Neural cell (in vitro differentiated cells): ENCODE results near the gene PIM2. TPM values are rescaled to one million over a fixed set of nuclear protein-coding genes. Genes with fewer than 3 reads are reported as not detected.

Source experiments
- H2AFZ ChIP-seq: fragments of 200-600, 300-800 bp; sonication (generic), shearing (Covaris generic); 2 replicates; pipeline ENCODE4 v1.6.0; 2014; ENCODE audit warnings: low read depth, mild to moderate bottlenecking, antibody characterized with exemption, low read length, moderate library complexity
- H3F3A ChIP-seq: fragments of 200-600 bp; shearing (Covaris generic); 2 replicates; pipeline ENCODE4 v1.6.1; 2016; ENCODE audit warnings: mild to moderate bottlenecking, moderate library complexity, mixed read lengths, antibody characterized with exemption, low read length; ENCODE audit not compliant: insufficient read depth, poor library complexity, severe bottlenecking
- H3K27ac ChIP-seq: fragments of 200-600, 300-800 bp; sonication (generic), shearing (Covaris generic); 2 replicates; pipeline ENCODE4 v1.5.1; 2014; ENCODE audit warnings: mild to moderate bottlenecking, low read length, moderate library complexity
- H3K27me3 ChIP-seq: fragments of 300-800, 200-600 bp; sonication (generic), shearing (Covaris generic); 2 replicates; pipeline ENCODE4 v1.6.0; 2014; ENCODE audit warnings: mild to moderate bottlenecking, low read depth, low read length, moderate library complexity; ENCODE audit not compliant: insufficient read depth
- H3K36me3 ChIP-seq: fragments of 300-800, 200-600 bp; sonication (generic), shearing (Covaris generic); 2 replicates; pipeline ENCODE4 v1.5.1; 2014; ENCODE audit warnings: mild to moderate bottlenecking, antibody characterized with exemption, low read length, moderate library complexity; ENCODE audit not compliant: insufficient read depth
- H3K4me2 ChIP-seq: fragments of 300-800, 200-600 bp; sonication (generic), shearing (Covaris generic); 2 replicates; pipeline ENCODE4 v1.6.0; 2014; ENCODE audit warnings: mild to moderate bottlenecking, low read length
- H3K4me3 ChIP-seq: fragments of 300-800, 200-600 bp; sonication (generic), shearing (Covaris generic); 2 replicates; pipeline ENCODE4 v1.5.1; 2014; ENCODE audit warnings: mild to moderate bottlenecking, low read length, moderate library complexity
- H3K79me2 ChIP-seq: fragments of 200-600 bp; shearing (Covaris generic); replicated peaks from 2 replicates; pipeline ENCODE4 v1.6.0; 2014; ENCODE audit warnings: mild to moderate bottlenecking, low read length, moderate library complexity; ENCODE audit not compliant: insufficient read depth
- H3K9ac ChIP-seq: fragments of 300-800, 200-600 bp; sonication (generic), shearing (Covaris generic); 2 replicates; pipeline ENCODE4 v1.6.1; 2016; ENCODE audit warnings: mild to moderate bottlenecking, low read length, mixed read lengths
- H3K9me2 ChIP-seq: fragments of 200-600 bp; shearing (Covaris generic); 2 replicates; pipeline ENCODE4 v1.6.1; 2016; ENCODE audit warnings: mild to moderate bottlenecking, low read length, mixed read lengths; ENCODE audit not compliant: insufficient read depth
- H3K9me3 ChIP-seq: fragments of 200-600, 300-800 bp; sonication (generic), shearing (Covaris generic); 2 replicates; pipeline ENCODE4 v1.6.1; 2016; ENCODE audit warnings: mild to moderate bottlenecking, mixed run types, low read length, moderate library complexity, mixed read lengths
- H4K20me1 ChIP-seq: fragments of 200-600 bp; shearing (Covaris generic); 2 replicates; pipeline ENCODE4 v1.6.1; 2016; ENCODE audit warnings: mild to moderate bottlenecking, mixed run types; ENCODE audit not compliant: insufficient read depth
- EP300 ChIP-seq: fragments of 450-650 bp; conservative IDR thresholded peaks from 2 replicates; pipeline ENCODE4 v1.6.1; 2014; ENCODE audit warnings: antibody characterized with exemption, mild to moderate bottlenecking, moderate library complexity; ENCODE audit not compliant: poor library complexity, severe bottlenecking
- EZH2 ChIP-seq: fragments of 200-600, 300-800 bp; shearing (Covaris generic), sonication (generic); IDR thresholded peaks from 2 replicates; pipeline ENCODE4 v1.6.1; 2014; ENCODE audit warnings: antibody characterized with exemption, low read length, borderline replicate concordance, mild to moderate bottlenecking; ENCODE audit not compliant: insufficient read depth, poor library complexity, severe bottlenecking
- MXI1 ChIP-seq: fragments of 450-650 bp; conservative IDR thresholded peaks from 2 replicates; pipeline ENCODE4 v1.6.1; 2014; ENCODE audit warnings: antibody characterized with exemption, mild to moderate bottlenecking; ENCODE audit not compliant: poor library complexity, severe bottlenecking
- POLR2AphosphoS5 ChIP-seq: IDR thresholded peaks from 2 replicates; pipeline ENCODE4 v1.6.1; 2012
- RAD21 ChIP-seq: fragments of 450-650 bp; conservative IDR thresholded peaks from 2 replicates; pipeline ENCODE4 v1.6.1; 2014; ENCODE audit warnings: antibody characterized with exemption, mild to moderate bottlenecking, moderate library complexity
- SMC3 ChIP-seq: fragments of 450-650 bp; conservative IDR thresholded peaks from 2 replicates; pipeline ENCODE4 v1.6.1; 2014; ENCODE audit warnings: antibody characterized with exemption, mild to moderate bottlenecking, moderate library complexity; ENCODE audit not compliant: poor library complexity
- TAF1 ChIP-seq: IDR thresholded peaks from 2 replicates; pipeline ENCODE4 v1.6.1; 2012; ENCODE audit warnings: low read depth
- polyA minus RNA-seq: library from RNA; depleted of rRNA, polyadenylated mRNA; stranded (reverse); fragments of >200 nt; gene quantifications from 2 replicates; pipeline ENCODE4 v1.2.3, GENCODE V29; 2014
- polyA plus RNA-seq: library from polyadenylated mRNA; depleted of rRNA; stranded (reverse); fragments of >200 nt; gene quantifications from 2 replicates; pipeline ENCODE4 v1.2.3, GENCODE V29; 2014
- TF ChIP-seq, protein P1 (sequence below): fragments of 450-650 bp; IDR thresholded peaks from 2 replicates; pipeline ENCODE4 v1.5.1; 2014; ENCODE audit warnings: antibody characterized with exemption, mild to moderate bottlenecking, moderate library complexity; ENCODE audit not compliant: poor library complexity, severe bottlenecking
- TF ChIP-seq, protein P2 (sequence below): IDR thresholded peaks from 2 replicates; pipeline ENCODE4 v1.6.1; 2012; ENCODE audit warnings: borderline replicate concordance

Gene PIM2
- polyA plus RNA-seq (8.9 and 11.1 TPM in 2 replicates), polyA minus RNA-seq (6.4 and 11.7 TPM in 2 replicates)

DNA sequence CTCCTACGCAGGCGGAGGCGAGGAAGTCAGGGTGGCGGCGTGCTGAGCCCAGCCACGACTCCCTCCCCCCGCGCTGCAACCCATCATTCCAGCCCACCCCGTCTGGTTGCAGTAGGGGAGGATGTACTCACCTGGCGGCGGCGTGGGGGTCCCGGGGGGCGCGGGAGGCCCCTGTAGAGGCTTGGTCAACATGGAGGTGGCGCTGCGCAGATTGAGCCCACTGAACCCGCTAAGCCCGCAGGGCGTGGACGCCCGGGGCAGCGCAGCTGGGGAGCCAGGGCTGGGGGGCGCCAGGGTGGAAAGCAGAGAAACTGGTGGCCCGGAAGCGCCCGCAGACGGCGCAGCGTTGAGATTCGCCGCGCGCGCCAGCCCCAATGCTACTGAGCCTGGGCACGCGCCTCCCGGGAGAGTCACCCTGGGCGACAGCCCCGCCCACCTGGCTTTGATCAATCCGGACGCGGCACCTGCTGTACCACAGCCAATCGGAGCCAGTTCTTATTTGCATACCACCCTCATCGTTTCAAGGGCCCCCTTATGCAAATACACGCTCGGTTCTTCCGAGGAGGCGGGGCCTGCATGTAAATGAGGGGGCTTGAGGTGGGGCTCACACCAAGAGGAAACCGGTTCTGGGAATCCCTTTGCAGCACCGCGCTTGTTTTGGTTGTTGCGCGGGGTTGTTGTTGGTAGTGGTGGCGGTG is at the start of gene PIM2:
Gene PIM2, minus strand, starts transcription at position 382 of the 698 bp plus-strand sequence. Its CDS starts 190 bp downstream, at position 192.
- TF ChIP-seq, protein P1, sequence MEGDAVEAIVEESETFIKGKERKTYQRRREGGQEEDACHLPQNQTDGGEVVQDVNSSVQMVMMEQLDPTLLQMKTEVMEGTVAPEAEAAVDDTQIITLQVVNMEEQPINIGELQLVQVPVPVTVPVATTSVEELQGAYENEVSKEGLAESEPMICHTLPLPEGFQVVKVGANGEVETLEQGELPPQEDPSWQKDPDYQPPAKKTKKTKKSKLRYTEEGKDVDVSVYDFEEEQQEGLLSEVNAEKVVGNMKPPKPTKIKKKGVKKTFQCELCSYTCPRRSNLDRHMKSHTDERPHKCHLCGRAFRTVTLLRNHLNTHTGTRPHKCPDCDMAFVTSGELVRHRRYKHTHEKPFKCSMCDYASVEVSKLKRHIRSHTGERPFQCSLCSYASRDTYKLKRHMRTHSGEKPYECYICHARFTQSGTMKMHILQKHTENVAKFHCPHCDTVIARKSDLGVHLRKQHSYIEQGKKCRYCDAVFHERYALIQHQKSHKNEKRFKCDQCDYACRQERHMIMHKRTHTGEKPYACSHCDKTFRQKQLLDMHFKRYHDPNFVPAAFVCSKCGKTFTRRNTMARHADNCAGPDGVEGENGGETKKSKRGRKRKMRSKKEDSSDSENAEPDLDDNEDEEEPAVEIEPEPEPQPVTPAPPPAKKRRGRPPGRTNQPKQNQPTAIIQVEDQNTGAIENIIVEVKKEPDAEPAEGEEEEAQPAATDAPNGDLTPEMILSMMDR: peak; percentile 28
- TF ChIP-seq, protein P2, sequence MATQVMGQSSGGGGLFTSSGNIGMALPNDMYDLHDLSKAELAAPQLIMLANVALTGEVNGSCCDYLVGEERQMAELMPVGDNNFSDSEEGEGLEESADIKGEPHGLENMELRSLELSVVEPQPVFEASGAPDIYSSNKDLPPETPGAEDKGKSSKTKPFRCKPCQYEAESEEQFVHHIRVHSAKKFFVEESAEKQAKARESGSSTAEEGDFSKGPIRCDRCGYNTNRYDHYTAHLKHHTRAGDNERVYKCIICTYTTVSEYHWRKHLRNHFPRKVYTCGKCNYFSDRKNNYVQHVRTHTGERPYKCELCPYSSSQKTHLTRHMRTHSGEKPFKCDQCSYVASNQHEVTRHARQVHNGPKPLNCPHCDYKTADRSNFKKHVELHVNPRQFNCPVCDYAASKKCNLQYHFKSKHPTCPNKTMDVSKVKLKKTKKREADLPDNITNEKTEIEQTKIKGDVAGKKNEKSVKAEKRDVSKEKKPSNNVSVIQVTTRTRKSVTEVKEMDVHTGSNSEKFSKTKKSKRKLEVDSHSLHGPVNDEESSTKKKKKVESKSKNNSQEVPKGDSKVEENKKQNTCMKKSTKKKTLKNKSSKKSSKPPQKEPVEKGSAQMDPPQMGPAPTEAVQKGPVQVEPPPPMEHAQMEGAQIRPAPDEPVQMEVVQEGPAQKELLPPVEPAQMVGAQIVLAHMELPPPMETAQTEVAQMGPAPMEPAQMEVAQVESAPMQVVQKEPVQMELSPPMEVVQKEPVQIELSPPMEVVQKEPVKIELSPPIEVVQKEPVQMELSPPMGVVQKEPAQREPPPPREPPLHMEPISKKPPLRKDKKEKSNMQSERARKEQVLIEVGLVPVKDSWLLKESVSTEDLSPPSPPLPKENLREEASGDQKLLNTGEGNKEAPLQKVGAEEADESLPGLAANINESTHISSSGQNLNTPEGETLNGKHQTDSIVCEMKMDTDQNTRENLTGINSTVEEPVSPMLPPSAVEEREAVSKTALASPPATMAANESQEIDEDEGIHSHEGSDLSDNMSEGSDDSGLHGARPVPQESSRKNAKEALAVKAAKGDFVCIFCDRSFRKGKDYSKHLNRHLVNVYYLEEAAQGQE: peak; percentile 69
- peak; percentile 91 for TF ChIP-seq TAF1
- TF ChIP-seq POLR2AphosphoS5: peak; percentile 76
- TF ChIP-seq EZH2: no peak
- TF ChIP-seq MXI1: peak; percentile 56

DNA sequence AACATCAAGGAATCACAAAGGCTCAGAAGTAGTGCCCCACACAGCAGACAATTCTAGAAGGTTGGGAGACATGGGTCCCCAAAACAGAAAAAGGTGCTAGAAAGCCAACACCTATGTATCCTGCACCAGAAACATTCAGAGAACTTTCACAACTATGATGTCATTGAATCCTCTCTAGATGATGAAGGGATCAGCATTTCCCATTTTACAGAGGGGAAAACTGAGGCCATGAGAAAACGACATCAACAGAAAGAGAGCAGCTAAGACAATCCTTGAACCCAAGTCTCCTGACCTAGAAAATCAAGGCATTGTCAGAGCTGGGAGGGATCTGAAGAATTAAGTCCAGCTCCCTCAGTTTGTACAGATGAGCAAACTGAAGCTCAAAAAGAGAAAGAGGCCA is 49.6 kb upstream of the PIM2 start:
- Histone ChIP-seq H3K9ac (no peak overlapping the region), H3K79me2 (no peaks in the 10 kb centered on the region), H3K9me2 (no peaks in the 10 kb centered on the region), H3K27ac (no peak overlapping the region), H2AFZ (no peak overlapping the region), H3K36me3 (no peaks in the 10 kb centered on the region), H3K4me2 (no peak overlapping the region), H3K4me3 (no peak overlapping the region), H3K9me3 (no peaks in the 10 kb centered on the region), H4K20me1 (no peaks in the 10 kb centered on the region), H3F3A (no peaks in the 10 kb centered on the region), H3K27me3 (no peaks in the 10 kb centered on the region)
- no peak for TF ChIP-seq EZH2
- TF ChIP-seq MXI1: no peak
- TF ChIP-seq TAF1: no peak
- TF ChIP-seq, protein P2: no peak
- TF ChIP-seq RAD21: no peak
- no peak for TF ChIP-seq POLR2AphosphoS5
- TF ChIP-seq, protein P1: no peak
- no peak for TF ChIP-seq SMC3
- no peak for TF ChIP-seq EP300

More for the DNA sequence above, at the start of gene PIM2:
- Histone ChIP-seq H4K20me1 (no peaks in the 10 kb centered on the region), H3K9ac (peak within 1 kb of the TSS; percentile 66), H3K4me2 (peak within 1 kb of the TSS; percentile 65), H3F3A (no peaks in the 10 kb centered on the region), H3K4me3 (peak within 1 kb of the TSS; percentile 74), H3K36me3 (no peaks in the 10 kb centered on the region), H3K27me3 (no peaks in the 10 kb centered on the region), H3K79me2 (no peaks in the 10 kb centered on the region), H3K9me2 (no peaks in the 10 kb centered on the region), H2AFZ (no peak within 1 kb of the TSS), H3K9me3 (no peaks in the 10 kb centered on the region), H3K27ac (peak within 1 kb of the TSS; percentile 66)
